DMS 273 (cell line): ENCODE measurements around the gene TJP3.

Experiments used
- DNase-seq: peaks from one replicate; lab custom pipeline; 2025; ENCODE audit not compliant: unreplicated experiment; lab: John Stamatoyannopoulos, UW

The TJP3 gene

DNA sequence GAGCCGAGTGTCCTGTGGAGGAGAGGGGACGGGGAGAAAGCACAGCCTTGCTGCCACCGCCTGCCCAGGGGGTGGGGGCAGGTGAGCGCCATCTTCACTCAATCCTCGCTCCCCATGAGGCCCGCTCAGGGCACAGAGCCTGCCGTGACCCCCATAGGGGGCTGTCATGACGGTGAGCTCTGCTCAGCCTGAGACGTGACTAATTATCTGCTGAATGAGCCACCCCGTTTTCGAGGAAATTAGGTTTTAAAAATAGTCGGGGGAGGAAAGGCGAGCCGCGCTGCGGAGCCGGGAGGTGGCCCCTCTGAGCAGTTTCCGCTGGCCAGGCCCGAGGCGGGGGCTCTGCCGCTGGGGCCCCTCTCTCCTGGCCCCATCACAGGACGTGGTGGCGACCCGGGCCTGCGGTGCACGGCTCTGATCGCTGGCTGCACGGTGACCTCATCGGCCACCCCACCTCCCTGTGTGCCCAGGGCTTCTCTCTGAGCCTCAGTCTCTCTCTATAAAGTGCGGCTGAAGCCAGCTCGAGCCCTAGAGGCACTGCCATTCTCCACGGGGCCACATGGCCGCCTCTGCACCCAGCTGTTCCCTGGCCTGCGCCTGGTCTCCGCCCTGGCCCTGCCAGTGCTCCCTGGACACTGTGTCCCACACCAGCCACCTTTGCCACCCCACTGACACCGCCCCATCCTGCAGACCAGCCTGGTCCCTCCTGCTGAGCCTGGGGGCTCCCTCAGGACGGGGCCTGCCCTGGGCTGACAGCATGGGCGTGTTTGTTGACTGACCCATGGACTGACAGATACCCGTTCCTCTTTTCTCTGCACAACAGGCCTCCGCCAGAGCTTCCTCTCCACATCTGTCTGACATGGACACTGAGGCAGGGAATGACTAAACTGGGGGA lies 36.3 kb upstream of the TJP3 start:
- no peak for DNase-seq

DNA sequence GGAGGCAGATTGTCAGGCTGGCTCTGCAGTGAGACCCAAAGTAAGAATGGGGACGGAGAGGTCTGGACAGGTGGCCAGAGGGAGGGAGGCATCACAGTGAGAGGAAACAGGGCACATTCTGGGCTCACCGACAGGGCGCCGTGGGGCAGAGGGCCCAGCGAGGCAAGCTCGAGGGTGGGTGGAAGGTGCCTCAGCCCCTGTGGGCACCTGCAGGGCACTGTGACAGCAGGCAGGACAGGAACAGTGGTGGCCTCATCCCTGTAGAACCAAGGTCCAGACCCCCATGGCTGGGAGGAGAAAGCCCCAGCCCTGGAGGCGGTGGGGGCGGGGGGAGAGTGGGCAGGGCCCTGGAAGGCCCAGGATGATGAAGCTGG lies 35.6 kb upstream of the TJP3 start:
- DNase-seq, result no peak

DNA sequence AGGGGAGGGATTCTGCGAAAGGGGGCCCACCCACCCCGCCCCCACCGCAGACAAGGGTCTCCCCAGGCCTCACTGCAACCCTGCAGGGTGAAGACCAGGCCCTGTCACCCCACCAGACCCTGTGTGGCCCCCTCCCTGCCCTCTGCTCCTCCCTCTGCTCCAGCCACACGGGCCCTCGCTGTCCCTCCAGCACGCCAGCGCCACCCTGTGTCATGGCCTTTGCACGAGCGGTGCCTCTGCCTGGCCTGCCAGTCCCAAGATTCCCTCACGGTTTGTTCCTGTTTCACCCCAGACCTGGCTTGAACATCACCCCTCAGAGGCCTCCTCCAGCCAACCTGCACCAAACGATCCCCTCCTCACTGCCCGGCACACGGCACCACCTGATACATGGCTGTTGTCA lies 35.2 kb upstream of the TJP3 start:
- no peak for DNase-seq

DNA sequence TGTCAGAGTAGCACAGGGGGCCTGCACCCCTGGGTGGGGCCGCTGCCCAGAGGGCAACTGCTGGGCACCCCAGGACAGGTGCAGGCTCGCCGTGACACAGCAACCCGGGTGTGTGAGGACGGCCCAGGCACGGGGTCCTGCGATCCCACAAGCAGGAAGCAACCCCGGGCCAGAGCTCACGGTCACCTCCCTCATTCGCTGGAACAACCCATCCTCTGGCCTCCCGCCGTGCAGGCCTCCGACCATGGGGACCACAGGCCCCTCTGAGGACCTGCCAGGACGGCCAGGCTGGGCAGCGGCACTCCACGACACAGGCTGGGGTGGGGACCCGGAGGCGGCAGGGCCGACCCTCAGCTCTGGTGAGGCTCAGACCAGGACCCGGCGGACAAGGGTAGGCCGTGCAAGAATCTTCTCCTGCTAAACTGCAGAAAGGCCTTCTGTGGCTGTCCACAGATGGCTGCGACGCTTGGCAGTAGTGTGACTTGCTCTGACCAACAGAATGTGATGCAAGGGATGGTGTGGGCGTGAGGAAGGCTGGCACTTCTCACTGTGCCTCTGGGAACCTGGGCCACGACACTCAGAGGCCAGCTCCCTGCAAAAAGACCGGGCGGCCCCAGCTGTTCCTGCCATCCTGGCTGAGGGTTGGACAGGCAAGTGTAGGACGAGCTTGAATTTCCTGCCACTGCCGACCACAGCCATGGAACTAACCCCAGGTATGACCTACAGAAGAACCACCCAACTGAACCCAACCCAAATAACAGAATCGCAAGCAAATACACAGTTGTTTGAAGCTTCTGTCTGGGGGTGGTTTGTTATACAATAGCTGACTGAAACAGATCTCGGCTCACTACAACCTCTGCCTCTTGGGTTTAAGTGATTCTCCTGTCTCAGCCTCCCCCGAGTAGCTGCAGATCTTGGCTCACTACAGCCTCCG lies 34.4 kb upstream of the TJP3 start:
- no peak for DNase-seq

DNA sequence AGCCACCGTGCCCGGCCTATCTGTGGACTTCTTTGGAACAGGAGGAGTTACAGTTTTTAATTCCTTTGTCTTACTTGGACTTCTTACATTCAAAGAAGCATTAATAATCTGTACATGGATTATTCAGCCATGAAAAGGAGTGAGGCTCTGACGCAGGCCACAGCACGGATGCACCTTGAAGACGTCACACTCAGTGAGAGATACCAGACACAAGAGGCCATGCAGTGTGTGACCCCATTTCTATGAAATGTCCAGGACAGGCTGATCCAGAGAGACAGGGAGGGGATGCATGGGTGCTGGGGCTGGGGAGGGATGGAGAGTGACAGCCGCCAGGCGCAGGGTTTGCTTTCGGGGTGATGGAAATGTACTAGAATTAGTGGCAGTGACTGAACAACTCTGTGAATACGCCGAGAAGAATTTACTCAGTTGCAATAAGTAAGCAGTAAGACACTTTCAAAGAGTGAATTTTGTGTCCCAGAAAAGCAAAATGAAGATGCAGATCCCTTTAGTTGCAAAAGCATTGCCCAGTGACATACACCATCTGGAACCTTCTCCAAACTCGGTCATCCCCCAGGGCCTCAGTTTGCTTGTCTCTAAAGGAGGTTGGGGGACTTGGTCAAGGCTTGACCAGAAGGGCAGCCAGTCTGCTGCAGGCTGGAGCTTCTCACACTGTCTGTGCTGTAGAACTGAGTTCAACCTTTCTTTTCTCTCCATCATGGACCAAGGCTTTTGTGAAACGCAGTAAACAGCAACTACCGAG lies 33.2 kb upstream of the TJP3 start:
- no peak for DNase-seq

DNA sequence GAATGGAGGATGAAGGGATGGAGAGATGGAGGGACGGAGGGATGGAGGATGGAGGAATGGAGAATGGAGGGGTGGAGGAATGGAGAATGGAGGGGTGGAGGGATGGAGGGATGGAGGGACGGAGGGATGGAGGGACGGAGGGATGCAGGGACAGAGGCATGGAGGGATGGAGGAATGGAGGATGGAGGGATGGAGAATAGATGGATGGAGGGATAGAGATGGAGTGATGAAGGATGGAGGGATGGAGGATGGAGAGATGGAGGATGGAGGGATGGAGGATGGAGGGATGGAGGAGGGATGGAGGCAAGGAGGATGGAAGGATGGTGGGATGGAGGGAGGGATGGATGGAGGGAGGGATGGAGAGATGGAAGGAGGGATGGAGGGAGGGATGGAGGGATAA lies 30.0 kb upstream of the TJP3 start:
- DNase-seq, result no peak

DNA sequence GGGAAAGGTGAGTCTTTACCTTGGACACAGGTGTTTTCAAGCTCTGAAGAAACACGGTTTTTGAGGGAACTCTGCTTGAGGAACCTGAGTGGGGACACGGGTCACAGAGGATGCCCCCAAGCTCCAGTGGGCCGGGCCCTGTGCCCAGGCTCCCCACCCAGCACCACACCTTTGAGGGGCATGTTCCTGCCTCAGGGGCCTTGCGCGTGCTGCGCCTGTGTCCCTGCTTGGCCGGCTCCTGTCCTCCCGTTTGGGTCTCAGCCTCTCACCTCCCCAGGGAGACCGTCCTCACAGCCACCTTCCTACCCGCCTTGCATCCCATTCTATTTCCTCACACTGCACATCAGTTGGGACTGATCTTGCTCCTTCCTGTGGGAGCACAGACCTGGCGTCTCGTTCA lies 29.0 kb upstream of the TJP3 start:
- no peak for DNase-seq

DNA sequence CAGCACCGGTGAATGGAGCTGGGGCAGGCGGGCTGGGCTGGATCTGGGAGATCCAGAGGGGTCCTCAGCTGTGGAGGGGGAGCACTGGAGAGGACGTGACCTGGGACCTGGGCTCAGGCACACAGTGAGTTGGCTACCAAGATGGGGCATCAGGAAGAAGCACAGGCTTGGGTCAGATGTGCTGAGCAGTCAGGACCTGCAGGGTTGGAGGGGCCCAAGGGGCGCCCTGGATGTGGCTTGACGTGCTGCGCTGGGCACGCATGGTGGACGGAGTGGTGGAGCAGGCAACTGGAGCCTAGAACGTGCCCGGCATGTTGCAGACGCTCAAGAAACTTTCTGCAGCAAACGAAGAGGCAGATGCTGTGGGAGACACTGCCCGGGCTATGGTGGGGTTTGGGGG lies 28.6 kb upstream of the TJP3 start:
- DNase-seq, result no peak

DNA sequence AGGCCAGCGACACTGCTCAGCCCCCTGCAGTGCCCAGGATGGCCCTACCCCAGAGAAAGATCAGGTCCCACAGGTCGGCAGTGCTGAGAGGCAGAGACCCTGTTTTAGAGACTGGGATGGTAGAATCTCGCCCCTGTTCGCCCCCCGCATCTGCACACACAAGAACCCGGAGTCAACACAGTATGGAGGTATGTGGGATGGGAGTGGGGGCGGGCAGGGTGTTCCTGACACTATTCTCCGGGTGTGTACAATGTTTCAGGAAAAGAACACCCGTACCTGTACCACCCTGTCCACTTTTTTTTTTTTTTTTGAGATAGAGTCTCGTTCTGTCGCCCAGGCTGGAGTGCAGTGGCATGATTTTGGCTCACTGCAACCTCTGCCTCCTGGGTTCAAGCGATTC lies 27.2 kb upstream of the TJP3 start:
- no peak for DNase-seq

DNA sequence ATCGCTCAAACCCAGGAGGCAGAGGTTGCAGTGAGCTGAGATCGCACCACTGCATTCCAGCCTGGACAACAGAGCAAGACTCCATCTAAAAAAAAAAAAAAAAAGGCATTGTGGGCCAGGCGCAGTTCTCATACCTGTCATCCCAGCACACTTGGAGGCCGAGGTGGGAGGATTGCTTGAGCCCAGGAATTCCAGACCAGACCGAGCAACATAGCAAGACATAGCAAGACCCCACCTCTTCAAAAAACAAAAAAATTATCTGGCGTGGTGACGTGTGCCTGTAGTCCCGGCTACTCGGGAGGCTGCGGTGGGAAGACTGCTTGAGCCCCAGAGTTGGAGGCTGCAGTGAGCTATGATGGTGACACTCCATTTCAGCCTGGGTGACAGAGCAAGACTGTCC lies 25.9 kb upstream of the TJP3 start:
- no peak for DNase-seq

DNA sequence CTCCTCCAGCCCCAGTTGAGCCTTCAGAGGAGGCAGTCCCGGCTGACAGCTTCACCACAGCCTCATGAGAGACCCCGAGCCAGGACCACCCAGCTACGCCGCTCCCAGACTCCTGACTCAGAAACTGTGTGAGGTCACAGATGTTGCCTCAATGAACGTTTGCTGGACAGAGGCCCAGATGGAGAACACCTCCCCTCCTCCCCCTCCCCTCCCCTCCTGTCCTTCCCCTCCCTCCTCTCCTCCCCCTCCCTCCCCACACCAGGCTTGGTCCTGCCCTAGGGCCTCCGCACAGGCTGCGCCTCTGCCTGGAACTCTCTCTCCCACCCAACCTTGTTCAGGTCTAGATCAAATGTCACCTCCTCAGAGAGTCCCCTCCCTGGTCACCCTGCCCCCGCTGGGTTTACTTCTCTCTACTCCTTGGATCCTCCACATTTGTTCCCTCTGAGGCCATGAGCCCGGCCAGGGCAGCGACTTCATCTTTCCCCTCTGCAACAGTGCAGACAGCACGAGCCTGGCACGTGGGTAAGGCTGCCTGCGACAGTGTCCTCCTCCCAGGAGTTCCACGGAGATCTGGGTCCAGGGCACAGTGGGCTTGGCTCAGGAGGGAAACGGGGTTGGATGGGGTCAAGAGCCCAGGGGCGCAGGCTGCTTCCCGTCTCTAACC lies 25.3 kb upstream of the TJP3 start:
- DNase-seq, result peak; percentile 37

DNA sequence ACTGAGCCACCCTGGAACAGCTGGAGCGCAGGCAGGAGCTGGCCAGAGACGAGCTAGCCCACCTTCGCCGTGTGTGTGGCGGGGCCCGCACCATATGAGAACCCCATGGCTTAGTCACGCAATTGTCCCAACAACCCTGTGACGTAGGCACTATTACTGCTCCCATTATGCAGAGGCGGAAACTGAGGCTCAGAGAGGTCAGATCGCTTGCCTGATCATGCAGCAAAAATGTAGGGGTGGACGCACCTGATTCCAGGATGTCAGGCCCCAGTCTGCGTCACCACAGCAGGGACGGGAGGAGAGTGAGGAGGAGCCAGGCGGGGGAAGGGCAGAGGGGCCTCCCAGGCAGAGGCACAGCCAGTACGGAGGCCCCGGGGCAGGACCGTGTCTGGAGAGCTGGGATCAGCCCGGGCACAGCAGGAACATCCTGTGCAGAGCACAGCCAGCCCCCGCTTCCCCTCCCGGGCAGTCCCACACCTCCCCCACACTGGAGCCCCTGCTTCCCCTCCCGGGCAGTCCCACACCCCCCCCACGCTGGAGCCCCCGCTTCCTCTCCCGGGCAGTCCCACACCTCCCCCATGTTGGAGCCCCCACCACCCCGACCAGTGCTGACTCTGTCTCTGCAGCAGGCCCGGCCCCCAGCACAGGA lies 24.7 kb upstream of the TJP3 start:
- DNase-seq, result no peak

DNA sequence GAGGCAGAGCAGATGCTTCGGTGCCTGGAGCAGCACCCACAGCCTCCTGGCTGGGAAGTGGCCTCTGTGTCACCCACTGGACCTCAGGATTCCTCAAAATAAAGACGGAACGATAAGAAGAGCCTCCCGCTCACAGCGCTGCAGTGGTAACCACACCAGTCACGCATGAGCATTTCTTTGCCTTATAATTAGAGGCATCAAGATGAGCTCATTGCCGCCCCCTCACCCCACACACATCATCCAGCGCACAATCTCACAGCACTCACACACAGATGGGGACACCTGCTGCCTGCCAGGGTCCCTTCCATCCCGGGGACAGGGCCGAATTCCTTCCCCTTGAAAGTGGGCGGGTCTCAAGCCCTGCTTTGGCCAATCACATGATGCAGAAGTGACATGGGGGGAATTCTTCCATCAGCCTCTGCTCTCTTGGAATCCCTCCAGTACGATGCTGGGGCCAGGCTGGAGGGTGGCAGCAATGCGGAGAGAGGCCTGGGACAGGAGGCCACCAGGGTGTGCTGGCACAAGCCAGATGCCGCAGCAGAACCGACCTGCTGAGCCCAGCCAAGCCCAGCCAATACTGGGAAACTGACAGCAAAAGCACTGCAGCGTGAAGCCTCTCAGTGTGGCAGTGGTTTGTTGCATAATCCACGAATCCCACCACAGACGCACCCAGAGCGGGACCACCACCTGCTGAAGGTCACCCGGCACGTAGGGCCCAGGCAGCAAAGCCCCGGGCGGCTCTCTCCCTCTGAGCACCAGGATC lies 23.9 kb upstream of the TJP3 start:
- no peak for DNase-seq

DNA sequence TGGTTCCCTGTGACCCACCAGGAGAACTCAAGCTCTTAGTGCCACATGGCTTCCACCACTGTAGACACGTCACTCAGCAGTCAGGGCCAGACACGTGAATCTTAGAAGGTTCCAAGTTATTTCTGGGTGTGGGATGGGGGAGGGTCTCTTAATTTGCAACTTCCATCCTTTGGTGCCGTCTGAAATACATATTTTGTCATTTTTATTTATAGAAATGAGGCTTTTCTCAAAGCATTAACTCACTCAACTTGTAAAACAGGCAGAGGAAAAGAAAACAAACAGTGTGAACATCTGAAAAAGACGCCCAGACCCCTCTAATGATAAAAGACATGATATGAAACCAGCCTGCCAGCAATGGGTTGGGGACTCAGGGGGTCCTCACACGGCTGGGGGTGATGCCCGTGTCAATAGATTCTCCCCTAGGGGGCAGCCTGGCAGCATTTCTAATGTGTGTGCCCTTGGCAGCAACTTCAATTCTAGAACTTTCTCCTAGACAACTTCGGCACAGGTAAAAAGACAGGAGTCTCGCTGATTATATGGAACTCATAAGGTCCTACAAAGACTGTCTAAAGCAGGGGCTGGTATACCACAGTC lies 23.3 kb upstream of the TJP3 start:
- DNase-seq, result no peak

DNA sequence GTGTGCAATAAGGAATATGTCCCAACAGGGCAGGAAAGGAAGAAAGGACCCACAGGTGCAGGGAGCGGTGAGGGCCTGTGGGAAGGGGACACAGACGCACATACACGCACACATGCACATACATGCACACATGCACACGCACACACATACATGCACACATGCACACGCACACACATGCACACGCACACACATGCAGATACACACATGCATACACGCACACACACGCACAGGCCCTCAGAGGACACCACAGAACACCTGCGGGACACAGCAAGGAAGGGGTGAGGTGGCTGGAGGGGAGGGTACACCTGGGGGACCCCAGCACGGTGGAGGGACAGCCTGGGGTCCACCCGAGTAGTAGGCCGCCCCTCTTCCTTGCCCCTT lies 20.8 kb upstream of the TJP3 start:
- DNase-seq, result no peak

DNA sequence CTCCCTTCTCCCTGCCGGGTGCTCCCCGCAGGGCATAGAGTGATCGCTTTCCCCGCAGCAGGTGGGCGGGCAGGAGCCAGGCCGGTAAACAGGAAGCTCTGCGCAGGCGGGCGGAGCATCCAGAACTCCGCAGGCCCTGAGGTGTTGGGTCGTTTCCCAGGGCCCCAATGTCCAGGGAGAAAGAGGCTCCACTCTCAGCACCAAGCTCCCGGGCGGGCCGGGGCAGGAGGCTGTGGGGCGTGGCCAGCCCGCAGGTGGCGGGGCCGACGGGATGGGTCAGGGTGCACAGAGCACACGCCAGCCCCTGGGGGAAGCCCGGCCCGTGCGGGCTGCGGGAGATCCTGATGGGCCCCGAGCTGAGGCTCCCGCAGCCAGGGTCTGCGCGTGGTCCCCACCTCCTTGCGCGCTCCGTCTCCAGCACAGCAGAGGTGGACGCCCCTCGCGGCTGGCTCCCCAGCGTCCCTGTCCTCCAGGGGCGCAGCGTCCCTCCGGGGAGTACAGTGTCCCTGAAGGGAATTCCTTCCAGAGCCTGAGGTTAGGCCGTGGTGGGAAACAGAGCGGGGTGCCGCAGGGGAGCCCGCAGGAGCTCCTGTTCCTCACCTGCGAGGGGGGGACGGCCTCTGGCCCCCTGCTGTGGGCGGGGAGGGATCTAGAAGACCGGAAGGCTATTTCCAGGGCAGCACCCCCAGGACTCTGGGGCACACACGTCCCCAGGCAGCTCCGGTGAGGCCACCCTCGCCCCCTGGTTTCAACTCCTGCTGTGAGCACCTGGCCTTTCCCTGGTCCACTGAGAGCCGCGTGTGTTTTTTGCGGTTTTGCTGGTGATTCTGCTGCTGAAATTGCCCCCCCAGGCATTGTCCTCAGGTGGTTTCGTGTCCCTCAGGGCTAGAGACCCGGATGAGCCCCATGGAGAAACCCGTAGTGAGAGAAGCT lies 20.1 kb upstream of the TJP3 start:
- DNase-seq, result no peak

DNA sequence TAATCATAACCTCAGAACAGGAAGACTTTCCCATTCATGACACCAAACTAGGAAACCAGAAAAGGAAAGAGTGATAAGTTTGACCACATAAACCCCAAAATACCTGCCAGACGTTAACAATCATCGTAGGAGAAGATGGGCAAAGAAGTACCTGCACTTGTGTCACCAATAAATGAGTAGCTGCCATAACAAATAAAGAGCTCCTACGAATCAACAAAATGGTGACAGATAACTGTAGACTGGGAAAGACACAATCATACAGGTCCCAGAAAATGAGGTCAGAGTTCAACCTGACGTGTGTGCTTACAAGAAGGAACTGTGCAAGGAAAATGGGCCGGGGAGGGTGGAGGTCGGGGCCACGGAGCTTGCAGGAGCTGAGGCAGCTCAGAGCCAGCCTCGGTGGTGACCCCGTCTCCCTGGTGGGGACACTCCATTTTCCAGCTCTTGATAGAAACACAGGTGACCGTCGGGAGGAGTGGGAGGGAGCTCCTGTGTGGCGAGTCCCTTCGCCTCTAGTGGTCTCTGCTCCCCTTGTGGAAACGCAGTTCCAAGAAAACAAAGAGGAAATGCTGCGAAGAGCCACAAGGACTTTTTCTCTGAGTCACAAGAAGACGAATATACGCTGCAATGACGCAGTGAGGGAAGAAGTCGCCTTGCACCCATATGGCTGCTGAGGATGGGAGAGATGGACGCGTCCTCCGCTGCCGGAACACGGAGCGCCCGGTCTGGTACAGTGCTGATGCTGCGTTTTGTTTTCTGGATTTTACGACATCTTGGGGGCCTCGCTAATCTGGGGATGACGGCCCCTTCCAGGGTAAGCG lies 17.4 kb upstream of the TJP3 start:
- no peak for DNase-seq

DNA sequence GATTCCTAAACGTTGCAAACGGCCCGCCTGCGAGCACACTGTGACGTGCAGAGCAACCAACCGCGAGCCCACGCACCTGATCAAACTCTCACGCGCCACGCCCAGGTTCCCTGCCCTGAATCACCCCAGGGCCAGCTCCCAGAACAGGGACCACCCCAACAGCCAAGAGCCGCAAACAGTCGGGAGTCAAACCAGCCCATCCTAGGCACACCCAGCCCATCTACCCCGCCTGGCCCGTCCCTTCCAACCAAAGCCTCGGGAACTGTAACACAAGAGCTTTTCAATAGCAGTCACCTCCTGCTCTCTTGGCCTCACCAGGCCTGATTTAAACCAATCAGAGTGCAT lies 16.8 kb upstream of the TJP3 start:
- no peak for DNase-seq
